IPS-18c (cell line): ENCODE data around the gene VPS35L.
A peak's percentile ranks its signal among the peaks of the same experiment; 100 is the strongest.
"Not testable (repeated sequence)": the region's sequence is repeated elsewhere in the genome, so short reads cannot be mapped to it uniquely, and the experiment has no call there.

Experiments
- H3K4me3 ChIP-seq: 2 replicates; pipeline ENCODE4 v1.7.0; 2013; ENCODE audit warnings: low read depth, mild to moderate bottlenecking, low read length, moderate library complexity; ENCODE audit not compliant: insufficient read depth
- H3K9me3 ChIP-seq: one replicate; pipeline ENCODE4 v1.6.1; 2013; ENCODE audit warnings: mild to moderate bottlenecking, low read length, moderate library complexity; ENCODE audit not compliant: control insufficient read depth, insufficient read depth

VPS35L gene

GRCh38 chr16:19525385-19525723, 30.1 kb upstream of the VPS35L start:
- Histone ChIP-seq H3K4me3 (peak overlapping the region; percentile 88; the same call in 1 of the 2 replicates), H3K9me3 (no peaks in the 10 kb centered on the region)

- H3K4me3 ChIP-seq, result no peak overlapping the region
- no peaks in the 10 kb centered on the region for H3K9me3 ChIP-seq
Measured at GRCh38 chr16:19527161-19527560, 28.3 kb upstream of the VPS35L start.

DNA sequence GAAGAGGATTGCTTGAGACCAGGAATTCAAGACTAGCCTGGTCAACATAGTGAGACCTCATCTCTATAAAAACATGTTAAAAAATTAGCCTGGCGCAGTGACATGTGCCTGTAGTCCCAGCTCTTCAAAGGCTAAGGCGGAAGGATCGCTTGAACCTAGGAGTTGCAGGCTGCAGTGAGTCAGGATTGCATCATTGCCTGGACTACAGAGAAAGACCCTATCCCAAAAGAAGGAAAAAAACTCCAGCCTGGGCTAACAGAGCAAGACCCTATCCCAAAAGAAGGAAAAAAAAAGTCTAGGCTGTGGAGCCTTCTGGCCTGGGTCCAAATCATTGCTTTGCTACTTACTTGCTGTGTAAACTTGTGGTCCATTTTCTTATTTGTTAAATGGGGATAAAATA, 26.8 kb upstream of the VPS35L start:
- Histone ChIP-seq H3K9me3 (no peaks in the 10 kb centered on the region), H3K4me3 (no peak overlapping the region)

GRCh38 chr16:19532601-19533000, 22.9 kb upstream of the VPS35L start:
- Histone ChIP-seq H3K4me3 (no peak overlapping the region), H3K9me3 (peaks cover 2% of the 10 kb centered on the region)

- H3K9me3 ChIP-seq, result peaks cover 2% of the 10 kb centered on the region
- no peak overlapping the region for H3K4me3 ChIP-seq
Measured at GRCh38 chr16:19540241-19540970, 15.1 kb upstream of the VPS35L start.

- Histone ChIP-seq H3K9me3 (no peaks in the 10 kb centered on the region), H3K4me3 (no peak overlapping the region)
Measured at GRCh38 chr16:19542138-19542821, 13.2 kb upstream of the VPS35L start.

DNA sequence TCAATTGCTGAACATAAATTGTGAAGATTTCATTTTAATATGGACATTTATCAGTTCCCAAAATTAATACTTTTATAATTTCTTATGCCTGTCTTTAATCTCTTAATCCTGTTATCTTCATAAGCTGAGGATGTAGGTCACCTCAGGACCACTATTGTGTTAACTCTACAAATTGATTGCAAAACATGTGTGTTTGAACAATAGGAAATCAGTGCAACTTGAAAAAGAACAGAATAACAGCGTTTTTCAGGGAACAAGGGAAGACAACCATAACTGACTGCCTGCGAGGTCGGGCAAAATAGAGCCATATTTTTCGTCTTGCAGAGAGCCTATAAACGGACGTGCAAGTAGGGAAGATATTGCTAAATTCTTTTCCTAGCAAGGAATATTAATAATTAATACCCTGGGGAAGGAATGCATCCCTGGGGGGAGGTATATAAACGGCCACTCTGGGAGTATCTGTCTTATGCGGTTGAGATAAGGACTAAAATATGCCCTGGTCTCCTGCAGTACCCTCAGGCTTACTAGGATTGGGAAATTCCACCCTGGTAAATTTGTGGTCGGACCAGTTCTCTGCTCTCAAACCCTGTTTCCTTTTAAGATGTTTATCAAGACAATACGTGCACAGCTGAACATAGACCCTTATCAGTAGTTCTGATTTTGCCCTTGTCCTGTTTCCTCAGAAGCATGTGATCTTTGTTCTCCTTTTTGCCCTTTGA, 12.1 kb upstream of the VPS35L start:
- not testable (repeated sequence) for H3K9me3 ChIP-seq, H3K4me3 ChIP-seq

DNA sequence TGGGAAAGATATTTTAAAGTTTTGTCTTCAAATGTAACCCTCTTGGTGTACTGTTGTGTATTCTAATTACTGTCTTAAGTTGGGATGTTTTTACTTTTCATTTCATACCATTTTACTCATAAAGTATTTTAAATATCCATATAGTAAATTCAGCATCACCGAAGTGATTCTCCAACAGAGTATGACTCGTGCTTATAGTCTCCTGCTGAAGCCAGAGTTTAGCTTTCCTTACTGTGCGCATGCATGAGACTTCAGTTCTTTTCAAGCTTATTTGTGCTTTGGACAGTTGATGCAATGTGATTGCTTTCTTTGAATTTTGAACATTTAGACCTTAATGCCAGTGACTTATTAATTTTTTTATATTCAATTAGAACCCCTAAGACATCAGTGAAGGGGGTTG, 7.4 kb upstream of the VPS35L start:
- Histone ChIP-seq H3K9me3 (no peaks in the 10 kb centered on the region), H3K4me3 (no peak overlapping the region)

GRCh38 chr16:19549673-19550072, 5.8 kb upstream of the VPS35L start:
- Histone ChIP-seq H3K4me3 (no peak overlapping the region), H3K9me3 (no peaks in the 10 kb centered on the region)

DNA sequence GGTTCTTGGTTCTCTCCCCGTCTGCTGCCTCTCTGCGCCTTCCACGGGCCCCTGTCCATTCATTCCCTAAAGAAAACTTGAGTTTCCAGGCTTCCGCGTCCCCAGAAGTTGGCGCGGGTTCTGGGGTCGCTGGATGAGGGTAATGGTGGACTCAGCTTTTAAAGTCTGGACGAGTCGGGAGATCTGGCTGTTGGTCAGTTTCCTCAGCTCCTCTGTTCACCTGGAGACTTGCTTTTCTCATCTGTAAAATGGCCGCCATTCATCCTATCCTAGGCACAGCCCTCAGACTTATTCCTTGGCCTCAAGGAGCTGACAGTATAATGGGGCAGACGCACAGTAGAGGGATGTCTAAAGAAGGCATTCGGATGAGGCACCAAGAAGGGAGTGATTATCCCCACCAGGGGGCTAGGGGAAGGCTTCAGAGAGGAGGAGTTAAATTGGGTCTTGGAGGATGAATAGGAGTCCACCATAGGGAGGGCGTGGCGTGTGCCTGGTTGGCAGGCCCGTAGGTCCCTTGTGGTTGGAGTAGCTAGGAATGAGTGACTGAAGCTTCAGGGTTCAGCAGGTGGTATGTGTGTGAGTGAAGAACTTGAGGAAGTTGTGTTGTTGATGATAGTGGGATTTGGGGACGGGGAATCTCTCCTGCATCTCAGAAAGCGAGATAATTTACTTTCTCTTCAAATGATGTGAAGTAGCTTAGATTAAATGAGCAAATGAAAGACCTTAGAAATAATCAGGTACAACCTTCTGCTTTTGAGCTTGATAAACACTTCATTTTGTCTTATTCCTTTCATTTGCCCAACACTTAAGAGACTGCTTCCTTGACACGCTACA, 652 bp downstream of the VPS35L start:
- H3K4me3 ChIP-seq, result peak overlapping the region; percentile 99

GRCh38 chr16:19559242-19559910, 3.9 kb downstream of the VPS35L start:
- Histone ChIP-seq H3K9me3 (no peaks in the 10 kb centered on the region), H3K4me3 (no peak overlapping the region)

More for the DNA sequence above, 652 bp downstream of the VPS35L start:
- no peaks in the 10 kb centered on the region for H3K9me3 ChIP-seq

GRCh38 chr16:19560078-19560477, 4.6 kb downstream of the VPS35L start:
- Histone ChIP-seq H3K9me3 (no peaks in the 10 kb centered on the region), H3K4me3 (no peak overlapping the region)

- Histone ChIP-seq H3K9me3 (no peaks in the 10 kb centered on the region), H3K4me3 (no peak overlapping the region)
Measured at GRCh38 chr16:19563377-19563776, 7.9 kb downstream of the VPS35L start.

- Histone ChIP-seq H3K9me3 (no peaks in the 10 kb centered on the region), H3K4me3 (no peak overlapping the region)
Measured at GRCh38 chr16:19566362-19566761, 10.9 kb downstream of the VPS35L start.

DNA sequence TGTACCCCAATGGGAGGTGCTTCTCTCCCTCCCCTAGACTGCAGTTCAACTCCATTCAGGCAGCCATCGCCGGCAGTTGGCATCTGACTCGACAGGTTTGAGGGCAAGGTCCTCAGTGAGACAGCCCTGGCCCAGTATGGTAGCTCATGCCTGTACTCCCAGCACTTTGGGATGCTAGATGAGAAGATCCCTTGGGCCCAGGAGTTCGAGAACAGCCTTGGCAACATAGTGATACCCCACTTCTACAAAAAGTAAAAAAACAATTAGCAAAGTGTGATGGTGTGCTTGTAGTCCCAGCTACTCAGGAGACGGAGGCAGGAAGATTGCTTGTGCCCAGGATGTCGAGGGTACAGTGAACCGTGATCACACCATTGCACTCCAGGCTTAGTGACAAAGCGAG, 12.1 kb downstream of the VPS35L start:
- Histone ChIP-seq H3K9me3 (no peaks in the 10 kb centered on the region), H3K4me3 (no peak overlapping the region)

GRCh38 chr16:19573997-19574396, 18.5 kb downstream of the VPS35L start:
- H3K4me3 ChIP-seq, result no peak overlapping the region
- H3K9me3 ChIP-seq, result no peaks in the 10 kb centered on the region

DNA sequence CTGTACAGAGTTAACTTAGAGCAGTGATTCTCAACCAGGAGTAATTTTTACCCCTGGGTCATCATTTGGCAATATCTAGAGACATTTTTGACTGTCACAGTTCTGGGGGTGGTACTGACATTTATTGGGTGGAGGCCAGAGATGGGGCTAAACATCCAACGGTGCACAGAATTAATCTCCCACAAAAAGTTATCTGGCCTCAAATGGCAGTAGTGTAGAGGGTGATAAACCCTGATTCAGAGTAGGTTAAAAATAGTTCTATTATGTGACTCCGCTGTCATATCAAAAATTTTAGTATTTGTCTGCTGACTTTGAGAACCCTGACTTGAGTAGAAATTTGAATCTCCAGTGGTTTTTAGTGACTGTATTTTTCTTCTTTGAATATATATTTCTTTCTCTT, 19.1 kb downstream of the VPS35L start:
- H3K4me3 ChIP-seq, result no peak overlapping the region
- no peaks in the 10 kb centered on the region for H3K9me3 ChIP-seq
